ENCODE measurements around the gene MPRIP.

Gene MPRIP

DNA sequence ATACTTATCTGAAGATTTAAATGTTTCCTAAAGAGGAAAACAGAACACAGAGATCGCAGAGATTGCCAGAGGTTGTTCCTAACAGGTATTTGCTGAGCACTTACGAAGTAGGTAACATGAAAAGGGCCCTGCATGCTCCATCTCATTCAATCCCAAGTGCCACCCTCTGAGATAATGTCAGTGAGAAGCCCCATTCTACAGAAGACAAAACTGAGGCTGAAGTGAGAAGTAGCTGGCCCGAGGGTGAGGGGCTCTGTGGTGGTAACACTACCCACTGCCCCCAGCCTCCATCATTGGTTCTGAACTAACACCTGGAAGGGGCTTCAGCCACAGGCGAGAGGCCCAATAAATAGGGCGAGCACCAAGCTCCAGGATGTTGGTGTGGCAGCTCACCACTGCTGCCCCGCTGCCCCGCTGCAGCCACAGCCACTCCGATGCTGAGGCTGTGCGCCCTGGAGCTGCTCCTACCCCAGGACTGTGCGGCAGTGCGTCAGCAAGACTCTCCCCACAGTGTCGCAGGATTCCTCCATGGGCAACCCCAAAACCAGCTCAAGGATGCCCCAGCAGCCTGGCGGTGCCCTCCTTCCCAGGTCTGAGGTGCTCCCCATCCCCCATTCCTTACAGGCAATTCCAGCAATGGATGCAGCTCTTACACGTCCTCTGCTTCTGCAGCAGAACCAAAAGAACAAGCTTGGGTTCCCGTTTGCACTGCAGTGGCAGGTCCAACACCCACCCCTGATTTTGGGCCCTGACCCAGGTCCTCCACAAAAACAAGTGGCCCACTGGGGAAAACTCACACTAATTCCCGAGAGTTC lies 184.4 kb downstream of the MPRIP start:
- TF ChIP-seq, protein P1, sequence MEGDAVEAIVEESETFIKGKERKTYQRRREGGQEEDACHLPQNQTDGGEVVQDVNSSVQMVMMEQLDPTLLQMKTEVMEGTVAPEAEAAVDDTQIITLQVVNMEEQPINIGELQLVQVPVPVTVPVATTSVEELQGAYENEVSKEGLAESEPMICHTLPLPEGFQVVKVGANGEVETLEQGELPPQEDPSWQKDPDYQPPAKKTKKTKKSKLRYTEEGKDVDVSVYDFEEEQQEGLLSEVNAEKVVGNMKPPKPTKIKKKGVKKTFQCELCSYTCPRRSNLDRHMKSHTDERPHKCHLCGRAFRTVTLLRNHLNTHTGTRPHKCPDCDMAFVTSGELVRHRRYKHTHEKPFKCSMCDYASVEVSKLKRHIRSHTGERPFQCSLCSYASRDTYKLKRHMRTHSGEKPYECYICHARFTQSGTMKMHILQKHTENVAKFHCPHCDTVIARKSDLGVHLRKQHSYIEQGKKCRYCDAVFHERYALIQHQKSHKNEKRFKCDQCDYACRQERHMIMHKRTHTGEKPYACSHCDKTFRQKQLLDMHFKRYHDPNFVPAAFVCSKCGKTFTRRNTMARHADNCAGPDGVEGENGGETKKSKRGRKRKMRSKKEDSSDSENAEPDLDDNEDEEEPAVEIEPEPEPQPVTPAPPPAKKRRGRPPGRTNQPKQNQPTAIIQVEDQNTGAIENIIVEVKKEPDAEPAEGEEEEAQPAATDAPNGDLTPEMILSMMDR (IDR thresholded peaks at IDR 0.05; ENCODE audit: low read depth, low read length): no peak
- H3K4me3 ChIP-seq (replicated peaks in 1 of 2; ENCODE audit: low read depth in 2 of 2, low read length in 2 of 2): no peak overlapping the region
- no peak for DNase-seq (ENCODE audit: low read depth in 2 of 2)

DNA sequence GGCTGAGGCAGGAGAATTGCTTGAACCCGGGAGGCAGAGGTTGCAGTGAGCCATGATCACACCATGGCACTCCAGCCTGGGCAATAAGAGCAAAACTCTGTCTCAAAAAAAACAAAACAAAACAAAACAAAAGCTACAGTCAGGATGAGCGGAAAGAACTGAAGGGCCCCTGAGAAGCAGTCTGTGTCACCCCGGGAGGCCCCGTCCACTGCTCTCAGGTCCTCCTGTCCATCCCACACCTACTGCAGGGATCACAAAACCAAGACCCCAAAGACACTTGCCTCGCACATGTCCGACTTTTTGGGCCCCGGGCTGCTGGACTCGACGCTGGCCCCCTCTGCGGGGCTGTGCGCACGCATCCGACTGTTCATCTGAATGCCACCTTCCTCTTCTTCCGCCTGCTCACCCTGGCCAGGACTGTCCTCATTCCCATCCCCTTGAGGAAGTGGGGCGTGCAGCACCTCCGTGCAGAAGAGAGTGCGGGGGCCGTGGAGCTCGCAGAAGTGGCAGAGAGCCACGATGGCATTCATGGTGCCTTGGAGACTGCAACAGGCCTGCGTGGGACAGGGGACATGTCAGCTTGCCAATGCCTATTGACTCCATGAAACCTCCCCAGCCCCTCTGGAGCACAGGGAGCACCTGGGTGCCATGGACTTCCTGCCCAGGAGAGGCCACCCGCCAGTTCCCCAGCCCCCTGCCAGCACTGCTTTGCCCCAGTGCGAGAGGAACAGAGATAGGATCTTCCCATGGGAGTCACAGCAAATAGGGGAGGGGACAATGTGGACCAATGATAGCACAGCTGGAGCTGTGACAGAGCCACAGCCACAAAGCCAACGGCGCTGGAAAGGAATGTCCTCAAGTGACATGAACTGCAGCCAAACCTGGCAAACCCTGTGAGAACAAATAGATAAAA lies 185.6 kb downstream of the MPRIP start:
- TF ChIP-seq, protein P1 (IDR thresholded peaks at IDR 0.05; ENCODE audit: low read depth, low read length): no peak
- no peak overlapping the region for H3K4me3 ChIP-seq (replicated peaks in 1 of 2; ENCODE audit: low read depth in 2 of 2, low read length in 2 of 2)
- no peak for DNase-seq (ENCODE audit: low read depth in 2 of 2)

DNA sequence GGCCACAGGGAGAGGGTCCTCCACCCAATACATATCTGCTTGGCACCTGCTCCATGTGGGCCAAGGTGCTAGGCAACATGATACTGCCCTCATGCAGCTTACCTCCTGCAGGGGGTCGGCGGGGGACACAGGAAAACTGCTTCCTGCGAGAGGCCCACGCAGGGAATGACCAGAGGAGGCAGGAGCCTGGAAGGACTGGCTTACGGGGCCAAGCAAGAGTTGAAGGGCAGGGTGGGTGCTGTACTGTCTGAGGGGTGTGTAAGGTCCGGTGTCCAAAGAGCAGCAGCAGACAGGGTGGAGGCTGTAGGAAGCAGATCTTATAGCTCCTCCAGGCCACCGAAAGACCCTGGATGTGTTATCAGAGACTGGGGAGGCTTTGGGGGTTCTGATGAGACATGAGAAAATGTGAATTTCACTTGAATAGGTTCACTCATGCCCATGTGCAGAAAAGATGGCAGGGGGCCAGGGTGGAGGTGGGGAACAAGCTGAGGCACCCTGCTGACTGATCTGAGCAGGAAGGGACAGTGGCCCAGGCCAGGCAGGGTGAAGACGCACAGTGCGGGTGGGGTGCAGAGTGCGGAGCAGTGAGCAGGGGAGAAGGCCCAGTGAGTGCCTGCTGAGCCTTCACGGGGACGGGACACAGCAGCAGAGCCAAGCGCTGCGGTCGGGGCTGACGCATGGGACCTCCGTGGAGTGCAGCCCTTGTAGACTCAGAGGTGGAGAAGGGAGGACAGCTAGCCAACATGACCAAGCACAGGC lies 186.4 kb downstream of the MPRIP start:
- DNase-seq (ENCODE audit: low read depth in 2 of 2): no peak
- TF ChIP-seq, protein P1 (IDR thresholded peaks at IDR 0.05; ENCODE audit: low read depth, low read length): no peak
- no peak overlapping the region for H3K4me3 ChIP-seq (replicated peaks in 1 of 2; ENCODE audit: low read depth in 2 of 2, low read length in 2 of 2)

DNA sequence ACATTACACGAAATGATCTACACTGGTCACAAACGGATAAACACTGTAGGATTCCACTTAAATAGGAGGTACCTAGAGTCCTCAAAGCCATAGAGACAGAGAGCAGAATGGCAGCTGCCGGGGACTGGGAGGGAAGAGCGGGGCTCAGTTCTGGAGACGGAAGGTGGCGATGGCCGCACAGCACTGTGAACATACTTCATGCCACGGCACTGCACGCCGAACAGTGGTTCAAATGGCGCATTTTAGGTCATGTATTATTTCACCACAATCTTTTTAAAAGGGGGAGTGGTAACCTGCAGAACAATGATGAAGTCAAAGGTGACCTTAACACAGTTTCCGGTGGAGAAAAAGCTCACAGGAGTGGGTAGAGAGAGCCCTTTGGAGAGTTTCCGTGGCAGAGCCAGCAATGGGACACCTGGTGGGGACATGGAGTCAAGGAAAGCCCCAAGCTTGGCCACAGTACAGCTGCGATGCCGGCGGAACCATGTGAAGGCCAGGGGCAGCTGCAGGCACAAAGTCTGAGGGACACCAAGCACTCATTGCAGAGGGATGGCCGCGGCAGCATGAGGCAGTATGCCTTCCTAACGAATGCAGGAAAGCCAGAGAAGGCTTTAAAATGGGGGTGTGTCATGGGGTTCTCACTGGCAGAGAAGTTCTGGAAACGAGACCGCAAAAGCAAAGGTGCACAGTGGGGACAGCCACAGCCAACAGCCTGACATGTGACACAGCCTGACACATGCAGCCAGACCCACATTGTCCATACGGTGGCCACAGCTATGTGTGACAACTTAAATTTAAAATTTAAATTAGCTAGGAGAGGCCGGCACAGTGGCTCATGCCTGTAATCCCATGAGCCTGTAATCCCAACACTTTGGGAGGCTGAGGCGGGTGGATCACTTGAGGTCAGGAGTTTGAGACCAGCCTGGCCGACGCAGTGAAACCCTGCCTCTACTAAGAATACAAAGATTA lies 187.4 kb downstream of the MPRIP start:
- no peak overlapping the region for H3K4me3 ChIP-seq (replicated peaks in 1 of 2; ENCODE audit: low read depth in 2 of 2, low read length in 2 of 2)
- TF ChIP-seq, protein P1 (IDR thresholded peaks at IDR 0.05; ENCODE audit: low read depth, low read length): no peak
- DNase-seq (ENCODE audit: low read depth in 2 of 2): no peak

DNA sequence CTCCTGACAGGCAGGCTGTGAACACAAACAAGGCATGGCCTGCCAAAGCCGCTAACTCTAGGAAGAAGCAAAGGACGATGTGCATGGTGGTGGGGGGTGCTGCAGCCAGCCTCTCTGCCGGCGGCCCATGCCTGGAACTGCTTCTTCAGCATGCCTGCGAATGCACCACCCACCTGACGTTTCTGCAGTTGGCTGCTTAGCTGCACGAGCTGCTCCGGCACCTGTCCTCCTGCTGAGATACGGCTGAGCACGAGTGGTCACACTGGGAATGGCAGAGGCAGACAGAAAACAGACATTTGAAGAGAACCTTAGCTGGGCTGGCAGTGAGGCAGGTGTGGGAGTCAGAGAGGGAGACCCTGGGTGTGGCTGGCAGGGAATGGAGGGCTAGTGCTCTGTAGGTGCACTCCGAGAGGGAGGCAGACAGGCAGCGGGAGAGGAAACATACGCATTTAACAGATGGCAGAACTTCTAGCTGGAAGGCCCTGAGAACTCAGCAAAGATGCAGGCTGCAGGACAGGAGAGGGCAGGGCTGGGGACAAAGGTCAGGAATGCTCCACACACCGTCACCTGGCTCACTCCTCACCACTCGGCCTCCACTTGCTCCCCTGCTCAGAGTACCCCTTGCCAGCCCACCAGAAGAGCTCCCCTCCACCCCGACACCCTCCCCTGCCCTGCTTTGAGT lies 189.5 kb downstream of the MPRIP start:
- TF ChIP-seq, protein P1 (IDR thresholded peaks at IDR 0.05; ENCODE audit: low read depth, low read length): no peak
- no peak for DNase-seq (ENCODE audit: low read depth in 2 of 2)
- no peak overlapping the region for H3K4me3 ChIP-seq (replicated peaks in 1 of 2; ENCODE audit: low read depth in 2 of 2, low read length in 2 of 2)

Data from cardiac fibroblast (primary cell).